ENCODE measurements around the gene SEPTIN8.

SEPTIN8 gene

DNA sequence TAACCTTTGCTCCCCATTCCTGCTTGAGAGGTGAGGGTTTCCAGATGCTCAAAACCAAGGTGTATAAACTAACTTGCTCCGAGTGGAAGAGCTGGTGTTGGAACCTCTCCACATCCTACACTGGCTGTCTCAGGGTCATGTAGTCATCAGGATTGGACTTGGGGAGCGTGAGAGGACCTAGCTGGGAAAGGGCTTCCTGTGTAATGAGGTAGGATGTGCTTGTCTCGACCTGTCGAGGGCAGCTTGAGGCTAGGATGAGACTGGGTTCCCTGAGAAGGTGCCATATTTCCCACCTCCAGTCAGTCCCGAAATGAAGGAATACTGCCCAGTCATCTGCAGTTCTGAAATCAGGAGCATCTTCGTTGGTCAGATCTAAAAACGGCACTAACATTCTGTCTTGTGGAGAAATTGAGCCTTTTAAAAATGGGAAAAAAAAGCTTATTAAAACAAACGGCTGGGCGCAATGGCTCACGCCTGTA, 28.5 kb downstream of the SEPTIN8 start:
- DNase-seq (ENCODE audit: low read depth) = no peak

DNA sequence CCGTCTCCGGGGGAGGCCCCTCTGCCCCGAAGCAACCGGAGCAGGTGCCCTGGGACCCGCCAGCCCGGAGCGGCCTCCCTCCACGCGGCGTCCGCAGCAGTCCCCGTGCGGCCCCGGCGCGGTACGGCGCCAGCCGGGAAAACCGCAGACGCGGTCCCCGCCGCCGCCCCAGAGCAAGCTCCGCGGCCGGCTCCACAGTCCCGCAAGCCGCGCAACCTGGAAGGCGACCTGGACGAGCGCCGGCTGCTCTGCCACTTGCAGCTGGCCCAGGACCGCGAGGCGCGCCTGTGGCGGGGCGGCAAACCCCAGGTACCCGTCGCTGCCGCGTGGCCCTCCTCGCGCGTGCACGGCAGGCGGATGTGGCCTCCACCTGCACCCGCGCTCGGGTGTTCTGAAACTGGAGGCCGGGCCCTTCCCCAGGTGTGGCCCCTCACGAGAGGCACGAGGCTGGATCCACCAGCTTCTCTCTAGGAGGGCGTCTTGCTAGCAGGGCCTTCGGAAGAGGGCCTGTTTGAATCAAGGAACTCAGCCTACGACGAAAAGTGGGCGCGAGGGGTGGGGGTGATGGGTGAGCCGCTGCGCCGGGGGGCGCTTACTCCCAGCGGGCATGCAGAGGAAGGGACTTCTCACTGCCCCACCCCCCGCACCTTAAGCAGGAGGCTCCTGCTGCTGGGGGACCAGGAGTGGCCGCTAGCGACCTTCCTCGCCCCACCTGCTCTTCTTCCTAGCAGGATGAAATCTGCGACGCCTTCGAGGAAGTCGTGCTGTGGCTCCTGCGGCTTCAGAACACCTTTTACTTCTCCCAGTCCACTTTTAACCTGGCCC, 29.2 kb downstream of the SEPTIN8 start:
- no peak for DNase-seq (ENCODE audit: low read depth)

DNA sequence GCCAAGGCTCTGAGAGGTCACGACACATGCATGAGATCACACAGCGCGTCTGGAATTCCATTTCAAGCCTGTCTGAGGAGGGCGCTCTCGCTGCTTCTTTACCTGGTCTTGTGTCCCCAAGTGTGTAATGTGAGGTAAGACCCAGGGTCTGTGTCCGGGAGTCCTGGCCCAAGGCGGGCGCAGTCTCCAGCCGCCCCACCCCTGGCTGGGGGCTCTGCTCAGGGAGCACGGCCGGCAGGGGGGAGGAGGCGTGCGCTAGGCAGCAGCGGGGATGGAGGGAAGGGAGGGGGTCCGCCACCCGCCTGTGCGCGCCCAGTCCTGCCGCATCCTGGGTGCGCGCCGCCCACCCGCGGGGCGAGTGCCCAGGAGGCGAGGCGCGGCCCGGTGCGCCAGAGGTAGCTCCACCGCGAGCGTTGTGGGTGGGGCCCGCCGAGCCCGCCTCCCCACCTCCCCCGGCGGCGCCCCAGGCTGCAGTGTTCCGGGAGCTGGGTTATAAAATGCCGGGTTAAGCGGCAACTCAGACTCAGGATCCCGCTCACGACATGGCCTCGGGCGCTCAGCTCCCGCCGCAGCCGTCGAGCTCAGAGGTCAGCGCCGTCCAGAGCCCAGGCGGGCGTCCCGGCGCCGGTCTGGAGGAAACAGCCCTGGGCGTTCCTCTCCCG, 30.0 kb downstream of the SEPTIN8 start, which contains the start of gene CCNI2:
TSS of gene CCNI2 (plus strand) at position 473 of the 662 bp plus-strand sequence. CDS start at position 543, 70 bp downstream.
- DNase-seq (ENCODE audit: low read depth) = peak; percentile 37

DNA sequence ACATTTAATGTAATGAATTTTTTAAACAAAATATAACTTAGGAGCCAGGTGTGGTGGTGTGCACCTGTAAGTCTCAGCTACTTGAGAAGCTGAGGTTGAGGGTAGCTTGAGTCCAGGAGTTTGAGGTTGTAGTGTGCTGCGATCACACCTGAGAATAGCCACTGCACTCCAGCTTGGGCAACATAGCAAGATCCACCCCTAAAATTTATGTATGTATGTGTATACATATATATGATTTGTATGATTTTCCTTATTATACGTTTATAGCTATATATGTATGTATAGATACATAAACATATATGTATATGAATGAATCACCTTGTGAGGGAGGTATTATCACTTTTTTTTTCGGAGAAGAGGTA, 30.5 kb downstream of the SEPTIN8 start:
- DNase-seq (ENCODE audit: low read depth) = no peak

DNA sequence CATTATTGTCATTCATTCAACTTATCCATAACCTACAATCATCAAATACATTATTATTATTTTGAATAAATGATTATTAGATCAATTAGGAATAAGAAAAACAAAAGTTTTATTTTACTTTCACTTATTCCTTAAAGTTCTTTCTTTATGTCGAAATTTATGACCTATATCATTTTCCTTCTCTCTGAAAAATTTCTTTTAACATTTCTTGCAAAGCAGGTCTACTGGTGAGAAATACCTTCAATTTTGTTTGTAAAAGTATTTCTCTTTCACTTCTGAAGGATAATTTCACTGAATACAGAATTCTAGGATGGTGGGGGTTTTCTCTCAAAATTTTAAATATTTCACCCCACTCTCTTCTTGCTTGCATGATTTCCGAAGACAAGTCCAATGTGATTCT, 32.4 kb downstream of the SEPTIN8 start:
- no peak for DNase-seq (ENCODE audit: low read depth)

DNA sequence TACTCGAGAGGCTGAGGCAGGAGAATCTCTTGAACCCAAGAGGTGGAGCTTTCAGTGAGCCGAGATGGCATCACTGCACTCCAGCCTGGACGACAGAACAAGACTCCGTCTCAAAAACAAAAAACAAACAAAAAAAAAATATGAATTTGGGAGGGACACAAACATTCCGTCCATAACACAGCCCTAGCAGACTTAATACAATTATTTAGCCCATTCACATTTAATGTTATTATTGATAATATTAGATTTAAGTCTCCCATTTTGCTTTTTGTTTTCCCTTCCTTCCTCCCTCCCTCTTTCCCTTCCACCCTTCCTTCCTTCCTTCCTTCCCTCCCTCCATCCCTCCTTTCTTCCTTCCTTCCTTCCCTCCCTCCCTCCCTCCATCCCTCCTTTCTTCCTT, 34.4 kb downstream of the SEPTIN8 start:
- no peak for DNase-seq (ENCODE audit: low read depth)

DNA sequence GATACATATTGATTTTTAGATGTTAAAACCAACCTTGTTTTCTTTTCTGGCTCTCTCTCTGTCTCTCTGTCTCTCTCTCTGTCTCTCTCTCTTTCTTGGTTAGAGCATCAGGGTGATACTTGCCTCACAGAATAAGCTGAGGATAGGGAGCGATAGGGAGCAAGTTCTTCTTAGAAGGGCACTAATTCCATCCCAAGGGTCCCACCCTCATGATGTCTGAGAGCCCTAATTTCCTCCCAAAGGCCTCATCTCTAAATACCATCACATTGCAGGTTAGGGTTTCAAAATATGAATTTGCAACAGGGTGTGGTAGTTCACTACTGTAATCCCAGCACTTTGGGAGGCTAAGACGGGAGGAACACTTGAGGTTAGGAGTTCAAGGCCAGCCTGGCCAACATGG, 34.9 kb downstream of the SEPTIN8 start:
- no peak for DNase-seq (ENCODE audit: low read depth)

DNA sequence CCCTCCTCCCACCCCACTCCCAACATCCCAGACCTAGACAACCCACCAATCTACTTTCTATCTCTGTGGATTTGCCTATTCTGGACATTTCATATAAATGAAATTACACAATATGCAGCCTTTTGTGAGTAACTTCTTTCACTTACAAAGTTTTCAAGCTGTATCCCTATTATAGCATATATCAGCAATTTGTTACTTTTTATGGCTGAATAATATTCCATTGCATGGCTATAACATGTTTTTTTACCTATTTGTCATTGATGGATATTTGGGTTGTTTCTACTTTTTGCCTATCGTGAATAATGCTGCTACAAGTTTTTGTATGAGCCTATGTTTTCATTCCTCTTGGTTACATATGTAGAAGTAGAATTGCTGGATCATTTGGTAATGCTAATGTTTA, 37.8 kb downstream of the SEPTIN8 start:
- DNase-seq (ENCODE audit: low read depth) = no peak

DNA sequence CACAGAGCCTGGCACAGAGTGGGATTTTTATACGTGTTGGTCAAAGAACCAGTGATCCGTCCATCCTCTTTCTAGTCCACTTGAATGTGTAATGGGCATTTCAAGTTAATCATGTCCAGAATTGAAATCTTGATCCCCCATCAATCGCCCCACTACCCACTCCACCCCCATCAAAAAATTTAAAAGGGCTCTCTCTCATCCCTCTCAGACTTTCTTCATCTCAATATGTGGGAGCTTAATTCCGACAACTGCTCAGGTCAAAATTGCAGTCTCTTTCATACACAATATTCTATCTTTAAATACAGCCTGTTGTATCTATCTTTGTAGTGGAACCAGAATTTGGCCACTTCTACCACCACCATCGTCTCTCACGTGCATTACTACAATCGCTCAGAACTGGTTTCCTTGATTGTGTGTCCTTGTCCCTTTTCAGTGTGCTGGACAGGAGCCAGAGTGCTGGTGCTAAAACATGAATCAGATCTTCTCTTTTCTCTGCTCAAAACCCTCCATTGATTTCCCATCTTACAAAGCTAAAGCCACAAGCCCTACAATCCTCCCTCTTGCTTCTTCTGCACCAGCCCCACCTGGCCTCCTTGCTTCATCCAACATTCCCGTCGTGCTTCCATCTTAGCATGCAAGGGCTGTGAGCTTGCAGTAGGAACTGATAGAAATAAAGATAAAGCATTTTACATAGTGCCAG, 38.9 kb downstream of the SEPTIN8 start:
- no peak for DNase-seq (ENCODE audit: low read depth)

DNA sequence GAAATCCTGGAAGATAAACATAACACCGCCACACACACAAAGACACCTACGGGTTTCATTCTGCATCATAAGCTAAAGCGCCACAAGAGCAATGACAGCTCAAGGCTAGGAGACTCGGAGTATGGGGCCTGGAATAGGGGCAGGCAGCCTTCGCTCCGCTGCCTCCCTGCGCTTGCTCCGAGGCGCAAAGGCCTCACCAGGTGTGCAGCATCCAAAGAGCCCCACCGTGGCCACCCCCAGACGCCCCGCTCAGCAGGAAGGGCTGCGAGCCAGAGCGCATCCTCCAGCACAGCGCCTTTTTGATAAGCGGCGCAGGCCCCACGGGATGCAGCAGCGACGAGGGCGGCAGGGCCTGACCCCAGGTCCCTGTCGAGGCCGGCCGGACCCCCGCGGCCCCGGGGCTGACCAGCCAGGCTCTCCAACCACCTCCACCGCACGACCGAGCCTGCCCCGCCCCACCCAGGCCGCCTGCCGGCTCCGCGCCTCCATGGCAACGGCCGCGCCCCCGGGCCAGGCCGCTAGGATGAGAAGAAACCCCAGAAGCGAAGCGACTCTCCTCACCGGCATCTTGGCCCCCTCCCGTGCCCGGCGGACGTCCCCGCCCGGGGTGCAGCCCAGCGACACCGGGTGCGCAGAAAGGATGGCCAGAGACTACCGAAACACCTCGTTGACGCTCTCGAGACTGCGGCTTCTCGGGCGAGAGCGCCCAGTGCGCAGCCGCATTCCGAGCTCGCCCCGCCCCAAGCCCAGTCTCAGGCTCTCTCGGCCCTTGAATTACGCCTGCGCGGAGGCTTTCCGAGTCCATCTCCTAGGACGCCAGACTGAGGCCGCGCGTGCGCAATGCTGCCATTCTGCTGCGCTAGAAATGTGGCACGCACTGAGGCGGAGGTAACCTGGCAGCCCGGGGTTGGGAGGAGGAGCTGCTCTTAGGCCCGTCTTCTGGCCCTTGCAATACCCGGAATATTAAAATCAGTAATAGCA, 39.9 kb downstream of the SEPTIN8 start, which contains the start of gene KIF3A:
TSS of gene KIF3A (minus strand) at position 694 of the 981 bp plus-strand sequence. CDS start at position 567, 127 bp downstream.
- DNase-seq (ENCODE audit: low read depth) = peak; percentile 97

DNA sequence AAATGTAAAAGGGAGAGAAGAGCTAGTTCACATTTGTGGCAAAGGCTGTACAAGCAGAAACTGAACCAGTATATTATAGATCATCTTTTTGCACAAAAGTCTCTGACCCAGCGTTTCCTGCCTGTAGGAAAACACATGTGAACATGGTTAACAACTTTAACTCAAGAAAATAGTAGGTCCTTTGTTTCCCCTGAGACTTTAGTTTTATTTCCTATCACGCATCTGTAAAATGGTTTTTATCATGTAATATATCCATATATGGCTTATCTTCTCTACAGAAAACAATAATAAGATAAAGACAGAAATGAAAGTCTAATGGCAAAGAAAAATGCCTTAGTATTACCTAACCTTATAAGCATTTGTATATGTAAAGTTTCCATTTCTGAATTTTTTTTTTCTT, 42.4 kb downstream of the SEPTIN8 start:
- DNase-seq (ENCODE audit: low read depth) = no peak

DNA sequence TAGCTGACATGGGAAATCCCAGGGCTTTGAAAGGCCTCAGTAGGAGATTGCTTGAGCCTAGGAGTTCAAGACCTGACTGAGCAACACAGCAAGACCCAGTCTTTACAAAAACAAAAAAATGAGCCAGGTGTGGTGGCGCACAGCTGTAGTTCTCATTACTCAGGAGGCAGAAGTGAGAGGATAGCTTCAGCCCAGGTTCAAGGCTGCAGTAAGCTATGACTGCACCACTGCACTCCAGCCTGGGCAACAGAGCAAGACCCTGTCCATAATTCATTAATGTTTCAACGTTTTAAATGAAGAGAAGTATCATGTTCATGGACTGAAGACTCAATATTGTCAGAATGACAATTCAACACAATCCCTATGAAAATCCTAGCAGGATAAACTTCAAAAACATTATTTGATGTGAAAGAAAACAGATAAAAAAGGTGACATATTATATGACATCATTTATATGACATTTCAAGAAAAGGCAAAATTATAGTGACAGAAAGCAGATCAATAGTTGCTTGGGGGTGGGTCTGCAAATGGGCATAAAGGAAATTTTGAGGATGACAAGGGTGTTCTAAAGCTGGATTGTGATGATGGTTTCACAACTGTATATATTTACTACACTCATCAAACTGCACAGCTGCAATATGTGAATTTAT, 43.4 kb downstream of the SEPTIN8 start:
- DNase-seq (ENCODE audit: low read depth) = no peak

DNA sequence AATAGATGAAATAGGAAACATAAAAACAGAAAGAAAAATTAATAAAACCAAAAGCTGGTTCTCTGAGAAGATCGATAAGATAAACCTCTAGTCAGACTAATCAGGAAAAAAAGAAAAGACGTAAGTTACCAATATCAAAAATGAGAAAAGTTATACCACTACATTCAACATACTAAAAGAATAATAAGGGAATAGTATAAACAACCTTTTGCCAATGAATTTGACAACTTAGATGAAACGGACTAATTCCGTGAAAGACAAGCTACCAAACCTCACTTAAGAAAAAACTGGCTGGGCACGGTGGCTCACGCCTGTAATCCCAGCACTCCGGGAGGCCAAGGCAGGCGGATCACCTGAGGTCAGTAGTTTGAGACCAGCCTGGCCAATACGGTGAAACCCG, 47.1 kb downstream of the SEPTIN8 start:
- no peak for DNase-seq (ENCODE audit: low read depth)

DNA sequence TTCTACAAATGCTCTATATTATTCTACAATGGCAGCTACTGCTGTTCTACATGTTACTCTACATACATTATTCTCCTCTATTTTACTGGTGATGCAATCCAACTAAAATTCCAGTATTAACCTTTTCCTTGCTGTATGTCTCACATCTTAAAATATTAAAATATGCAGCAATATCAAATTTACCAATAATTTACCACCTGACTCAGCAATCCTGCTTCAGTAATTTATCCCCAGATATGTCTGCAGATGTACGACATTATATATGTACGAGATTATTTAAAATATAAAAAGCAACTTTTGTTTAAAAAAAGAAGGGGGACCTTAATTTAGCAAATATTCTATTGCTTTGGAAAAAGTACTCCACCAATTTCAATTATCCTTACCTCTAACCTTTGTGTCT, 51.3 kb downstream of the SEPTIN8 start:
- DNase-seq (ENCODE audit: low read depth) = no peak

DNA sequence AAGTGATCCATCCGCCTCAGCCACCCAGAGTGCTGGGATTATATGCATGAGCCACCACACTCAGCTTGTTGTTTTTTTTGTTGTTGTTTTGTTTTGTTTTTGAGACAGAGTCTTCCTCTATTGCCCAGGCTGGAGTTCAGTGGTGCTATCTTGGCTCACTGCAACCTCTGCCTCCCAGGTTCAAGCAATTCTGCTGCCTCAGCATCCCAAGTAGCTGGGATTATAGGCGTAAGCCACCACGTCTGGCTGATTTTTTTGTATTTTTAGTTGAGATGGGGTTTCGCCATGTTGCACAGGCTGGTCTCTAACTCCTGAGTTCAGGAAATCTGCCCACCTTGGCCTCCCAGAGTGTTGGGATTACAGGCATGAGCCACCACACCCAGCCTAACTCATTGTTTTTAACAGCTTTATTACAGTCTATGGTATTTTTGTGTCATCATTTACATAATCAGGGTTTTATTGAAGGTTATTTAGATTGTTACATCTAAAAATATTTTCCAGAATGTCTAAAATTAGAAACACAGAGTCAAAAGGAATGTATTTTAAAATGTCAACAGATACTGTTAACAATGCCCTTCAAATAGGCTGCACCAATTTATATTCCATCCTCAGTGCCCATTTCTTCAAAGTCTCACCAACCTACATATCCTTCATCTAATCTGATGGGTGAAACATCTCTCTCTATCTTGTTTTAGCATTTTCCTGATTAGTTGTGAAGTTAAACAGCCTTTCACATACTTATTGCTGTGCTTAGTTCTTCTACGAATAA, 58.3 kb downstream of the SEPTIN8 start:
- no peak for DNase-seq (ENCODE audit: low read depth)

DNA sequence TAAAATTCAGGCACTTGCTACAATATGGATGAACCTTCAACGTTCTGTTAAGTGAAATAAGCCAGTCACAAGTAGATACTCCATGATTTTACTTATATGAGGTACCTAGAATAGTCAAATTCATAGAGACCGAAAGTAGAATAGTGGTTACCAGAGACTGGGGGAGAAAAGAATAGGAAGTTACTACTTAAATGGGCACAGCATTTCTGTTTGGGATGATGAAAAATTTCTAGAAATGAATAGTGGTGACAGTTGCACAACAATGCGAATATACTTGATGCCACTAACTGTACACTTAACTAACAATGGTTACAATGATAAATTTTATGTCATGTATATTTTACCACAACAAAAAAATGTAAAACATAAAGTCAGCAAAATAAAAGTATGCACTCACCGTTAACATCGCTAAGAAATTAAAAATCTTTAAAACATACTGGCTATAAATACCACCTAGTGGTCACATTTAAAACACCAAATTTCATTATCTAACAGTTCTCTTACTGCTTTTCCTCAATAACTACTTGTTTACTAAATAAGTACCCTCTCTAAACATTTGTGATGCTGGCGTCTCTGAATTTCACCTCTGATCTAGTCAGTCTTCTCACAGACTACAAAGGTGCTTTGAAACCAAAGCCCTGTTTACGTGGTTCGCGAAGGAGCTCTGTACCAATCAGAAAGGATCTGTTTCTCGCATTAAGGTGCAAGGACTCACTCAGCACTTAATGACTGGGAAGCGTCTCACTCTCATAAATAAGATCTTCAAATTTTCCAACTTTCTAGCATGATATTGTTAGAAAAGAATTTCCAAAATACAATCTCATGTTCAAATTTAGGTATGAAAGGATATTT, 62.4 kb downstream of the SEPTIN8 start:
- no peak for DNase-seq (ENCODE audit: low read depth)

DNA sequence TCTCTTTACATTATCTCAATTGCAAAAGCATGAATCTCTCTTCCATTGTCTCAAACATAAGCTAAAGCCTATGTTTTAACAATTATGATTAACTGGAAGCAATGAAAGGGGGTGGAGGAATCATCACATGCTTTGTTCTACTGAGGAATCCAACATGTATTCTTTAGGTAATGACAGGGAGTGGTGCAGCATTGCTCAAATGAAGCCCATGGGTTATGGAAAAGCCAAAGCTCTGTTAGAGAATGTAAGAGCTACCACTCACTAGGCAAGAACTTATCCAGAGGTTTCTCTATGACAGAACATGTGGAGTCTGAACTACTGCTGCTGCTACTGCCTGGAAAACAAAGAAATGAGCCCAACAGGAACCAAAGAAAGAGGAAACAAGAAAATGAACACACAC, 68.4 kb downstream of the SEPTIN8 start:
- no peak for DNase-seq (ENCODE audit: low read depth)

DNA sequence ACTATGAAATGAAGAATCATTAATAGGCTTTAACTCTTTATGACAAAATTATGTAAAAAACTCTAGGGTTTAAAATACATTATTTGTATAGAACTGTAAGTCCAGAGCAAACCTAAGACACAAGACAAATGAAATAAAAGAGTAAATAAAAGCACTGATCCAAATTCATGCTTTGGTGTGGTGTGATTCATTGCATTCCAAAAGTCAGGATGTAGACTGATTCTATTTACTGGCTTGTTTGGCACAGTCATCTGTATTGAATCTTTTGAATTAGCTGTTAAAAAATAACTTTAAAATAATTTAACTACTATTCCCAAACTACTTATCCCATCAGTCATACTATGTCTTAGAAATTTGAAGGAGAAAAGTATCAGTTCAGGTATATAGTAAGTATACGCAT, 72.2 kb downstream of the SEPTIN8 start:
- no peak for DNase-seq (ENCODE audit: low read depth)
